Measurements from ENCODE around the gene MYH9. TPM values are rescaled to one million over a fixed set of nuclear protein-coding genes. Genes with fewer than 3 reads are reported as not detected.
A peak's percentile ranks its signal among the peaks of the same experiment; 100 is the strongest.

The MYH9 gene
- total RNA-seq, 4 donors from 2014 or later, result 216 to 339 (median 246) TPM

DNA sequence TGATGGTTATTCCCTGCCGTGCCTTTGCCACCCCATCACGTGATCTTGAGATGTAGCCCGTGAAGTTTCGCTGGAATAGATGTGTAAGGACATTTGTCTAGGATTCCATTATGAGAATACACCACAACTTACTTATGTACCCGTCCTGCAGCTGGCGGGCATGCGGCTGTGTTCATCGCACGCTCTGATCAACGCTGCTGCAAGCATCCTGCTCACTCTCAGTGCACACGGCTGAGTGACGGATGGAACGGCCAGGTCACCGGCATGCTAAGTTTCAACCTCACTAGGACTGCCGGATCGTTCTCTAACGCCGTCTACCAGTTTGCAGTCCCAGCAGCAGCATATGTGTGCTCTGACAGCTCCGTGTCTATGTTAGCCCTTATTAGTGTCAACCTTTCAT lies 90.2 kb downstream of the MYH9 start:
- DNase-seq, result no peak
- Histone ChIP-seq H3K4me1 (peaks cover 0 to 6% (median 0%) of the 10 kb centered on the region in 3 donors), H3K27me3 (no peaks in the 10 kb centered on the region), H3K9me3 (no peaks in the 10 kb centered on the region), H3K4me3 (no peak overlapping the region), H3K27ac (peak overlapping the region in 2 of 4 donors; percentile 40 to 49), H3K36me3 (peaks cover 93 to 100% (median 99%) of the 10 kb centered on the region in 3 donors)
- TF ChIP-seq, protein P1, sequence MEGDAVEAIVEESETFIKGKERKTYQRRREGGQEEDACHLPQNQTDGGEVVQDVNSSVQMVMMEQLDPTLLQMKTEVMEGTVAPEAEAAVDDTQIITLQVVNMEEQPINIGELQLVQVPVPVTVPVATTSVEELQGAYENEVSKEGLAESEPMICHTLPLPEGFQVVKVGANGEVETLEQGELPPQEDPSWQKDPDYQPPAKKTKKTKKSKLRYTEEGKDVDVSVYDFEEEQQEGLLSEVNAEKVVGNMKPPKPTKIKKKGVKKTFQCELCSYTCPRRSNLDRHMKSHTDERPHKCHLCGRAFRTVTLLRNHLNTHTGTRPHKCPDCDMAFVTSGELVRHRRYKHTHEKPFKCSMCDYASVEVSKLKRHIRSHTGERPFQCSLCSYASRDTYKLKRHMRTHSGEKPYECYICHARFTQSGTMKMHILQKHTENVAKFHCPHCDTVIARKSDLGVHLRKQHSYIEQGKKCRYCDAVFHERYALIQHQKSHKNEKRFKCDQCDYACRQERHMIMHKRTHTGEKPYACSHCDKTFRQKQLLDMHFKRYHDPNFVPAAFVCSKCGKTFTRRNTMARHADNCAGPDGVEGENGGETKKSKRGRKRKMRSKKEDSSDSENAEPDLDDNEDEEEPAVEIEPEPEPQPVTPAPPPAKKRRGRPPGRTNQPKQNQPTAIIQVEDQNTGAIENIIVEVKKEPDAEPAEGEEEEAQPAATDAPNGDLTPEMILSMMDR (IDR thresholded peaks at IDR 0.05), result no peak
- TF ChIP-seq POLR2A (IDR thresholded peaks at IDR 0.05), result no peak
- intact Hi-C loops (cut with DNase I), result no loop called here
- WGBS, 2 donors, result 83 to 87% methylated on average over 11 to 19 of the region's 19 CpGs

DNA sequence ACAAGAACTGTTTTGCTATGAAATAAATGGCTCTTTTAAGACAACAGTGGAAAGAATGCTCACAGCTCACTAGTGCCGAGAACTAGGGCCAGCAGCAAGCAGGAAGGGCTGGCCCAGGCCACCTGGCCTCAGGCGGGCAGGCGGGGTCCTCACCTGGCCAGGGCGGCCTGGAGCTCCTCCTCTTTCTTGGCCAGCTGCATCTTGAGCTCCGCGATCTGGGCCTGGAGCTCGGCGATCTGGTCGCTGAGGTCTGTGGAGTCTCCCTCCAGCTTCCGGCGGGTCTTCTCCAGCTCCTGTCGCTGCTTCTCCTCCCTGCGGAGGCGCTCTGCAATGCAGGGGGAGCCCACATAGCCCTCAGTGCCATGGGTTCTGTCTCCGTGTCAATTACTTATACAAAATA lies 91.1 kb downstream of the MYH9 start:
- peaks cover 0 to 5% (median 0%) of the 10 kb centered on the region in 3 donors for H3K4me1 ChIP-seq
- no peak for DNase-seq
- H3K27ac ChIP-seq, result peak overlapping the region in 2 of 4 donors; percentile 10 to 36
- intact Hi-C loops (cut with DNase I), result no loop called here
- 72 to 88% methylated on average over 6 to 7 of the region's 15 CpGs for WGBS, 2 donors
- H3K4me3 ChIP-seq, result no peak overlapping the region
- H3K27me3 ChIP-seq, result no peaks in the 10 kb centered on the region
- H3K36me3 ChIP-seq, result peaks cover 93 to 100% (median 99%) of the 10 kb centered on the region in 3 donors
- no peak for TF ChIP-seq POLR2A (IDR thresholded peaks at IDR 0.05)
- TF ChIP-seq, protein P1 (IDR thresholded peaks at IDR 0.05), result no peak
- no peaks in the 10 kb centered on the region for H3K9me3 ChIP-seq

DNA sequence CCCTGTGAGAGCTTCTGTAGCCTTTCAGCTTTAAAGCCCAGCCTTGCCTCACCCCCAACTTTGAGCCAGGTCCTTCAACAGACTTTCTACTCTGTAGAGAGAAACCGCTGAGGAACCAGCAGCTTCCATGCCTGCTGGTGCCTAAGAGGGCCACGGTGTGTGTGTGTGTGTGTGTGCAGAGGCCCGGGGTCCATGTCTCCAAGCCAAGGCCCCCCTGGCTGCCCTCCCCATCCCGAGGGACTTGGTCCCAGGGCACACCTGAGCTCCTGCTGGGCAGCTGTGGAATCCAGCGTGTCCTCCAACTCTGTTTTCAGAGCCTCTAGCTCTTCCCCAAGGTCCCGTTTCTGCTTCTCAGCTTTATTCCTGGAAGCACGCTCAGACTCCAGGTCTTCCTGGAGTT lies 92.5 kb downstream of the MYH9 start:
- no peak overlapping the region for H3K4me3 ChIP-seq
- H3K9me3 ChIP-seq, result no peaks in the 10 kb centered on the region
- TF ChIP-seq, protein P1 (IDR thresholded peaks at IDR 0.05), result no peak
- TF ChIP-seq POLR2A (IDR thresholded peaks at IDR 0.05), result no peak
- H3K27ac ChIP-seq, result peak overlapping the region in 2 of 4 donors; percentile 3 to 9
- intact Hi-C loops (cut with DNase I), result no loop called here
- H3K4me1 ChIP-seq, result no peaks in the 10 kb centered on the region
- WGBS, 2 donors, result 76 to 86% methylated on average over 5 of the region's 7 CpGs
- no peak for DNase-seq
- no peaks in the 10 kb centered on the region for H3K27me3 ChIP-seq
- H3K36me3 ChIP-seq, result peaks cover 82 to 100% (median 86%) of the 10 kb centered on the region in 3 donors

DNA sequence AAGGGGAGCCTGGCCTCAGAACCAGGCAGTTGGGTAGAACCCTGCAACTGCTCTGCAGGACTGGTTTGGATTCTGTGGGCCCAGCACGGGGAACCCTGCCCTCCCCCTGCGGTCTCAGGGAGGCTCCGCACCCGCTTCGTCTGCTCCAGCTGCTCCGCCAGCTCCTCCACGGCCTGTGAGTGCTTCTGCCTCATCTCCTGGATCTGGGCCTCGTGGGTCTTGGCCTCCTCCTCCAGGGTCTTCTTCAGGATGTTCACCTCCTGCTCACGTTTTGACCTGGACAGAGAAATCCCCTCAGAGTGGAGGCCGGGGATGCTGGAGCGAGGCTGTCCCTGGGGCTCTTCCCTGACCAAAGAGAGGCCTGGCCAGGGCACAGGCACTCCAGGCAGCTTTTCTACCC lies 93.0 kb downstream of the MYH9 start:
- H3K36me3 ChIP-seq, result peaks cover 79 to 100% (median 83%) of the 10 kb centered on the region in 3 donors

DNA sequence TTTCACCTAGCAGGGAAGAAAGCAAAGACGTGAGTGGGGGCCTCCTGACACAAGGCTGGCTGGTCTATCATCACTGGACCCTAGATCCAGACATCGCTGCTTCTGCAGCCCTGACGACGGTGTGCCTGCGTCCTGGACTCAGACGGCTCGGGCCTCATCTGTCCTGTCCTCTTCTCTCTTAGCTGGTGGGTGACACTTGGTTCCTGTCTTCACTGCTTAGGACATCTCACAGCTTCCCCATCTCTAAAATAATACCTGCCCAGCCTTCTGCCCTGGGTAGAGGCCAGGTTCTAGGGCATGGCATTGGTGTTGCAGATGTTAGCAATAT lies 93.5 kb downstream of the MYH9 start:
- DNase-seq, result no peak
- 96 to 97% methylated on average over 6 to 7 of the region's 7 CpGs for WGBS, 2 donors
- intact Hi-C loops (cut with DNase I), result no loop called here

More for the DNA sequence above, 93.0 kb downstream of the MYH9 start:
- H3K27me3 ChIP-seq, result no peaks in the 10 kb centered on the region
- WGBS, 2 donors, result 94 to 100% methylated on average over 1 to 8 of the region's 11 CpGs
- DNase-seq, result no peak
- no peak for TF ChIP-seq POLR2A (IDR thresholded peaks at IDR 0.05)
- TF ChIP-seq, protein P1 (IDR thresholded peaks at IDR 0.05), result no peak
- peak overlapping the region in 1 of 4 donors; percentile 9 for H3K27ac ChIP-seq
- no peak overlapping the region for H3K4me3 ChIP-seq
- peaks cover 0 to under 1% (median 0%) of the 10 kb centered on the region in 3 donors for H3K4me1 ChIP-seq
- H3K9me3 ChIP-seq, result no peaks in the 10 kb centered on the region
- intact Hi-C loops (cut with DNase I), result no loop called here

More for the DNA sequence above, 93.5 kb downstream of the MYH9 start:
- Histone ChIP-seq H3K36me3 (peaks cover 79 to 100% (median 83%) of the 10 kb centered on the region in 3 donors), H3K9me3 (no peaks in the 10 kb centered on the region), H3K27ac (no peak overlapping the region), H3K4me1 (peaks cover 0 to 6% (median 0%) of the 10 kb centered on the region in 3 donors), H3K4me3 (no peak overlapping the region), H3K27me3 (no peaks in the 10 kb centered on the region)
- TF ChIP-seq, protein P1 (IDR thresholded peaks at IDR 0.05), result no peak
- no peak for TF ChIP-seq POLR2A (IDR thresholded peaks at IDR 0.05)

All from esophagus squamous epithelium (tissue), 5 donors.